ENCODE data around the gene GNAO1.

DNA sequence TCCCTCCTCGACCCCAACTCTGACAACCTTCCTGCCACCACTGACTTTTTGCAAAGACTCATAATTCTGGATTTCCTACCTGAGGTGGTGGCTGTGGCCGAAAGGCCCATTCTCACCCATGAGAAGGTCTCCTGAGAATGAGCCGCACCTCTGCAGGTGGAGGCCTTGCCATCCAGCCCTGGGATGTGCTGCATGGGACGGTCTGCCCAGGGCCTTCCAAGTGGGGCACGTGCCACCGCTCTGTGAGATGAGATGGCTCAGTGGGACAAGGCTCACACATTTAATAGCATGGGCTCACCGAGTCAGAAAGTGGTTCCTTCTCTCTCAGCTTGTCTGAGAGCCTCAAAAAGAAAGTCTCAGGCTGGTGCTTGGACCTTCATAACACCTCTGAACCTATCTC lies 121.3 kb downstream of the GNAO1 start:
- TF ChIP-seq, protein P1, sequence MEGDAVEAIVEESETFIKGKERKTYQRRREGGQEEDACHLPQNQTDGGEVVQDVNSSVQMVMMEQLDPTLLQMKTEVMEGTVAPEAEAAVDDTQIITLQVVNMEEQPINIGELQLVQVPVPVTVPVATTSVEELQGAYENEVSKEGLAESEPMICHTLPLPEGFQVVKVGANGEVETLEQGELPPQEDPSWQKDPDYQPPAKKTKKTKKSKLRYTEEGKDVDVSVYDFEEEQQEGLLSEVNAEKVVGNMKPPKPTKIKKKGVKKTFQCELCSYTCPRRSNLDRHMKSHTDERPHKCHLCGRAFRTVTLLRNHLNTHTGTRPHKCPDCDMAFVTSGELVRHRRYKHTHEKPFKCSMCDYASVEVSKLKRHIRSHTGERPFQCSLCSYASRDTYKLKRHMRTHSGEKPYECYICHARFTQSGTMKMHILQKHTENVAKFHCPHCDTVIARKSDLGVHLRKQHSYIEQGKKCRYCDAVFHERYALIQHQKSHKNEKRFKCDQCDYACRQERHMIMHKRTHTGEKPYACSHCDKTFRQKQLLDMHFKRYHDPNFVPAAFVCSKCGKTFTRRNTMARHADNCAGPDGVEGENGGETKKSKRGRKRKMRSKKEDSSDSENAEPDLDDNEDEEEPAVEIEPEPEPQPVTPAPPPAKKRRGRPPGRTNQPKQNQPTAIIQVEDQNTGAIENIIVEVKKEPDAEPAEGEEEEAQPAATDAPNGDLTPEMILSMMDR (conservative IDR thresholded peaks at IDR 0.05; ENCODE audit: low read depth, low read length), result no peak
- no peak for TF ChIP-seq EZH2 (IDR thresholded peaks at IDR 0.05; ENCODE audit: borderline replicate concordance, low read depth, low read length, poor library complexity, severe bottlenecking)
